Gastrocnemius medialis (tissue), 4 donors: ENCODE data around the gene POLR3K. TPM values are rescaled to one million over a fixed set of nuclear protein-coding genes. Genes with fewer than 3 reads are reported as not detected.

ENCODE experiments used
- ATAC-seq, 2 donors: fragments of 150-250 bp; one replicate each; pipeline ENCODE4 v1.9.1; 2016
- DNase-seq, 2 donors: peaks; one replicate each; pipeline ENCODE4 v3.0.0-alpha.2; 2019
- H3K27ac ChIP-seq, 4 donors: fragments of 200-600 bp; sonication (generic); 1 replicate in 1 of 4; 2 replicates in 3 of 4; pipeline ENCODE4 v1.5.1; 2016 to 2018; ENCODE audit warnings: mild to moderate bottlenecking in 2 of 4, moderate library complexity in 1 of 4
- H3K27me3 ChIP-seq, 3 donors: fragments of 200-600 bp; sonication (generic) in 2 of 3; 1 replicate in 1 of 3; 2 replicates in 2 of 3; pipeline versions ENCODE4 v1.5.1 to v1.6.0; 2016 to 2019; ENCODE audit warnings: mild to moderate bottlenecking in 1 of 3, moderate library complexity in 1 of 3
- H3K36me3 ChIP-seq, 2 donors: fragments of 200-600 bp; sonication (generic) in 1 of 2; one replicate each; pipeline ENCODE4 v1.5.1; 2017 to 2018
- H3K4me1 ChIP-seq, 2 donors: fragments of 200-600 bp; sonication (generic) in 1 of 2; one replicate each; pipeline ENCODE4 v1.5.1; 2016 to 2017; ENCODE audit warnings: mild to moderate bottlenecking in 2 of 2
- H3K4me3 ChIP-seq, 4 donors: fragments of 200-600 bp; sonication (generic) in 3 of 4; 1 replicate in 1 of 4; 2 replicates in 3 of 4; pipeline ENCODE4 v1.5.1; 2016 to 2019; ENCODE audit warnings: mild to moderate bottlenecking in 2 of 4
- H3K9me3 ChIP-seq, 3 donors: fragments of 200-600 bp; sonication (generic) in 2 of 3; 1 replicate in 1 of 3; 2 replicates in 2 of 3; pipeline ENCODE4 v1.5.1; 2016 to 2019
- CTCF ChIP-seq, 5 experiments: fragments of 450-650 bp in 3 of 5; fragments of 200-600 bp in 2 of 5; sonication (generic) in 2 of 5; IDR thresholded peaks in 4 of 5; conservative IDR thresholded peaks in 1 of 5; 1 replicate in 4 of 5; 2 replicates in 1 of 5; pipeline ENCODE4 v1.5.1; 2016 to 2019; ENCODE audit warnings: antibody characterized with exemption in 5 of 5, mild to moderate bottlenecking in 3 of 5, moderate library complexity in 3 of 5
- POLR2A ChIP-seq, 2 donors: fragments of 450-650 bp; IDR thresholded peaks; one replicate each; pipeline ENCODE4 v1.6.1; 2017; ENCODE audit warnings: antibody characterized with exemption in 2 of 2, mild to moderate bottlenecking in 2 of 2, moderate library complexity in 2 of 2
- in situ Hi-C, 4 donors: fragments of 200-750 bp; cut with MboI; loops; one replicate each; pipeline versions ENCODE4 v1.15.0 to v1.8.0; 2017; ENCODE audit warnings: low sequenced_read_pairs in 4 of 4
- intact Hi-C: fragments of 100-400 bp; cut with DNase I; formaldehyde crosslinking; loops from one replicate; pipeline ENCODE4 v1.15.1; 2023; ENCODE audit warnings: low total_unique reads
- total RNA-seq, 4 donors: library from RNA; depleted of rRNA; stranded (reverse); fragments of >200 nt; gene quantifications; one replicate each; pipeline versions ENCODE4 v1.1.0 to v1.2.3, GENCODE V29; 2016

Gene POLR3K
- total RNA-seq, 4 donors from 2014 or later = 2.2 to 3.7 (median 2.9) TPM

- in situ Hi-C loops = no loop called here
- DNase-seq = no peak
Measured at GRCh38 chr16:85865-86264, 32.5 kb upstream of the POLR3K start.

GRCh38 chr16:85407-85782, 32.0 kb upstream of the POLR3K start:
- H3K4me1 ChIP-seq = peaks cover 22 to 23% of the 10 kb centered on the region in 2 donors
- intact Hi-C loops (no loop called here), in situ Hi-C loops (no loop called here)
- ATAC-seq (no peak), DNase-seq (no peak)
- H3K36me3 ChIP-seq = peaks cover 0 to 50% of the 10 kb centered on the region in 2 donors
- no peaks in the 10 kb centered on the region for H3K9me3 ChIP-seq
- H3K27me3 ChIP-seq = no peaks in the 10 kb centered on the region
- no peak overlapping the region for H3K4me3 ChIP-seq
- TF ChIP-seq POLR2A (IDR thresholded peaks at IDR 0.05) = no peak
- no peak for TF ChIP-seq CTCF (IDR thresholded peaks at IDR 0.05 in 4 of 5, conservative IDR thresholded peaks at IDR 0.05 in 1 of 5)
- peak overlapping the region; percentile 64 to 68 (median 66) for H3K27ac ChIP-seq

More at GRCh38 chr16:85865-86264, 32.5 kb upstream of the POLR3K start:
- Histone ChIP-seq H3K4me3 (no peak overlapping the region), H3K27ac (peak overlapping the region; percentile 1 to 66 (median 64)), H3K36me3 (peaks cover 0 to 49% of the 10 kb centered on the region in 2 donors), H3K27me3 (no peaks in the 10 kb centered on the region), H3K9me3 (no peaks in the 10 kb centered on the region), H3K4me1 (peaks cover 24% of the 10 kb centered on the region in 2 donors)
- no peak for TF ChIP-seq POLR2A (IDR thresholded peaks at IDR 0.05)
- no peak for TF ChIP-seq CTCF (IDR thresholded peaks at IDR 0.05 in 4 of 5, conservative IDR thresholded peaks at IDR 0.05 in 1 of 5)
- intact Hi-C loops = no loop called here
- no peak for ATAC-seq

- intact Hi-C loops = no loop called here
- H3K27ac ChIP-seq = peak overlapping the region; percentile 64 to 68 (median 66)
- no peak for TF ChIP-seq CTCF (IDR thresholded peaks at IDR 0.05 in 4 of 5, conservative IDR thresholded peaks at IDR 0.05 in 1 of 5)
- TF ChIP-seq POLR2A (IDR thresholded peaks at IDR 0.05) = peak; percentile 37 to 50
- peaks cover 0 to 49% of the 10 kb centered on the region in 2 donors for H3K36me3 ChIP-seq
- no peaks in the 10 kb centered on the region for H3K27me3 ChIP-seq
- H3K4me1 ChIP-seq = peaks cover 22 to 23% of the 10 kb centered on the region in 2 donors
- H3K9me3 ChIP-seq = no peaks in the 10 kb centered on the region
- ATAC-seq = peak; percentile 76 to 79
- H3K4me3 ChIP-seq = no peak overlapping the region
- peak; percentile 42 to 62 for DNase-seq
- in situ Hi-C loops = no loop called here
Measured at GRCh38 chr16:84718-85406, 31.5 kb upstream of the POLR3K start.

GRCh38 chr16:83781-84615, 30.6 kb upstream of the POLR3K start:
- H3K27me3 ChIP-seq = no peaks in the 10 kb centered on the region

More at GRCh38 chr16:83781-84615, 30.6 kb upstream of the POLR3K start:
- no peaks in the 10 kb centered on the region for H3K9me3 ChIP-seq
- ATAC-seq (no peak), DNase-seq (no peak)
- peak overlapping the region; percentile 64 to 68 (median 66) for H3K27ac ChIP-seq
- TF ChIP-seq CTCF (IDR thresholded peaks at IDR 0.05 in 4 of 5, conservative IDR thresholded peaks at IDR 0.05 in 1 of 5) (no peak), POLR2A (IDR thresholded peaks at IDR 0.05) (no peak)
- intact Hi-C loops (no loop called here), in situ Hi-C loops (no loop called here)
- peaks cover 0 to 46% of the 10 kb centered on the region in 2 donors for H3K36me3 ChIP-seq
- peaks cover 22 to 30% of the 10 kb centered on the region in 2 donors for H3K4me1 ChIP-seq
- H3K4me3 ChIP-seq = no peak overlapping the region
